Neural crest cell (in vitro differentiated cells): ENCODE results near the gene APCDD1L. TPM values are rescaled to one million over a fixed set of nuclear protein-coding genes. Genes with fewer than 3 reads are reported as not detected.
"Not testable (repeated sequence)": the region's sequence is repeated elsewhere in the genome, so short reads cannot be mapped to it uniquely, and the experiment has no call there.

Experiments used
- DNase-seq: peaks from one replicate; pipeline ENCODE4 v3.0.0; 2021; ENCODE audit warnings: low read depth, mixed read lengths, low spot score
- H3K27ac Mint-ChIP-seq: one replicate; pipeline ENCODE4 v1.8.0; 2021; ENCODE audit warnings: mild to moderate bottlenecking, mixed read lengths; ENCODE audit not compliant: unreplicated experiment
- H3K27me3 Mint-ChIP-seq: 2 replicates; pipeline ENCODE4 v1.8.0; 2021; ENCODE audit warnings: low read depth, mild to moderate bottlenecking, mixed read lengths
- H3K36me3 Mint-ChIP-seq: 2 replicates; pipeline ENCODE4 v1.8.0; 2021; ENCODE audit warnings: low read depth, mild to moderate bottlenecking, mixed read lengths
- H3K4me1 Mint-ChIP-seq: 2 replicates; pipeline ENCODE4 v1.8.0; 2021; ENCODE audit warnings: mixed read lengths
- H3K4me3 Mint-ChIP-seq: one replicate; pipeline ENCODE4 v1.8.0; 2021; ENCODE audit warnings: mild to moderate bottlenecking, mixed read lengths
- H3K9me3 Mint-ChIP-seq: 2 replicates; pipeline ENCODE4 v1.8.0; 2021; ENCODE audit warnings: mixed read lengths
- CTCF ChIP-seq: fragments of 200-600 bp; sonication (generic); conservative IDR thresholded peaks from 2 replicates; pipeline ENCODE4 v1.5.0; 2021; ENCODE audit warnings: antibody characterized with exemption, mild to moderate bottlenecking
- total RNA-seq: library from RNA; stranded (reverse); gene quantifications from 2 replicates; pipeline ENCODE4 v1.2.1, GENCODE V29; 2021

APCDD1L gene
- total RNA-seq, 1 donor from 2014 or later = not detected

GRCh38 chr20:58511364-58511763 is 3.8 kb downstream of the APCDD1L start:
- peaks cover 60% of the 10 kb centered on the region for H3K27me3 Mint-ChIP-seq
- no peaks in the 10 kb centered on the region for H3K4me1 Mint-ChIP-seq
- H3K36me3 Mint-ChIP-seq = peaks cover 7% of the 10 kb centered on the region
- no peaks in the 10 kb centered on the region for H3K9me3 Mint-ChIP-seq
- DNase-seq = no peak
- no peak overlapping the region for H3K4me3 Mint-ChIP-seq
- no peak overlapping the region for H3K27ac Mint-ChIP-seq
- no peak for TF ChIP-seq CTCF

DNA sequence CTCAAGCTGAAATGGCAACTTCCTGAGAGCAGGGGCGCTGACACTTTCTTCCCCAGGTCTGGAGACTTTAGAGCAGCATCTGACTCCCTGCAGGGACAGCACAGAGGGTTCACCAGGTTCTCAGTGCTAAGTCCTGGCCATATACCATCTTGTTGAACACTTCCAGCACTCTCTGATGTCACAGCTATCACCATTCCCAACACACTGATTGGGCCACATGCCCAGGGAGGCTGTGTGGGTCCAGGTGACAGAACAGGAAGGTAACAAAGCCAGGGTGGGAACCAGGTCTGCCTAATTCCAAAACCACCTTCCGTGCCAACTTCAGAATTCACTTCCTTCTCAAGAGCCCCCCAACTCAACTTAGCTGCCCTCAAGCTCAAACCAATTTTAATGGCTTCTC is 4.3 kb downstream of the APCDD1L start:
- TF ChIP-seq CTCF = no peak
- Mint-ChIP-seq H3K4me1 (no peaks in the 10 kb centered on the region), H3K9me3 (no peaks in the 10 kb centered on the region), H3K36me3 (peaks cover 7% of the 10 kb centered on the region), H3K27ac (no peak overlapping the region), H3K4me3 (no peak overlapping the region), H3K27me3 (peaks cover 59% of the 10 kb centered on the region)
- no peak for DNase-seq

DNA sequence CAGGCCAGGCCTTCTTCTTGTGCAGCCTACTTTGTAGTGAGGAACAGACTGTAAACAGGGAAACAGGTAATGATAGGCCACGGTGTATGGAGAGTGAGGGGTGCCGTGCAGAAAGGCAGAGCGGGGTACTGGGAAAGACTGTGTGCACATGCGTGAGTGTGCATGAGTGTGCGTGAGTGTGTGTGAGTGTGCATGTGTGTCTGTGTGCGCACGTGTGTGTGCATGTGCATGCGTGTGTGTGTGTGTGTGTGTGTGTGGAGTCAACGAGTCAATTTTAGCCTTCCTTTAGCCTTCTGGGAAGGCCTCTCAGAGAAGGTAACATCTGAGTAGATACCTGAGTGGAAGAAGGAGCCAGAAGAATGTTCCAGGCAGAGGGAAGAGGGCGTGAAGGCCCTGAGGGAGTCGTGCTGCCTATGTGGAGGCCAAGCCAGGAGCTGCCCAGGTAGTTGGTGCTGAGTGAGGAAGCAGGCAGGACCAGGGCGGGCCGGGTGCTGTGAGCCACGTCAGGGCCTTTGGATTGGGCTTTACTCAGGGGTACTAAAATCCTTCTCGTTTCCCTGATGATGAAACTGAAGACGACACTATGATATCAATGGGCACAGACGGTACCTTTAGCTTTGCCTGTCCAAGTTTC is 6.3 kb downstream of the APCDD1L start:
- DNase-seq = no peak
- no peak overlapping the region for H3K27ac Mint-ChIP-seq
- TF ChIP-seq CTCF = no peak
- no peak overlapping the region for H3K4me3 Mint-ChIP-seq
- peaks cover 38% of the 10 kb centered on the region for H3K27me3 Mint-ChIP-seq
- H3K9me3 Mint-ChIP-seq = peaks cover 6% of the 10 kb centered on the region
- H3K4me1 Mint-ChIP-seq = no peaks in the 10 kb centered on the region
- H3K36me3 Mint-ChIP-seq = peaks cover 7% of the 10 kb centered on the region

DNA sequence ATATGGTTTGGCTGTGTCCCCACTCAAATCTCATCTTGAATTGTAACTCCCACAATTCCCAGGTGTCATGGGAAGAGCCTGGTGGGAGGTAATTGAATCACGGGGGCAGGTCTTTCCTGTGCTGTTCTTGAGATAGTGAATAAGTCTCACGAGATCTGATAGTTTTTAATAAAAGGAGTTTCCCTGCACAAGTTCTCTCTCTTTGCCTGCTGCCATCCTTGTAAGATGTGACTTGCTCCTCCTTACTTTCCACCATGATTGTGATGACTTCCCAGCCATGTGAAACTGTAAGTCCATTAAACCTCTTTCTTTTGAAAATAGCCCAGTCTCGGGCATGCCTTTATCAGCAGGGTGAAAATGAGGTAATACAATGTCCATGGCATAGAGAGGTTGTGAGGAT is 8.2 kb downstream of the APCDD1L start:
- H3K27ac Mint-ChIP-seq, H3K4me1 Mint-ChIP-seq, DNase-seq, H3K4me3 Mint-ChIP-seq: not testable (repeated sequence)
- Mint-ChIP-seq H3K9me3 (peaks cover 11% of the 10 kb centered on the region), H3K36me3 (peaks cover 12% of the 10 kb centered on the region), H3K27me3 (peaks cover 19% of the 10 kb centered on the region)

DNA sequence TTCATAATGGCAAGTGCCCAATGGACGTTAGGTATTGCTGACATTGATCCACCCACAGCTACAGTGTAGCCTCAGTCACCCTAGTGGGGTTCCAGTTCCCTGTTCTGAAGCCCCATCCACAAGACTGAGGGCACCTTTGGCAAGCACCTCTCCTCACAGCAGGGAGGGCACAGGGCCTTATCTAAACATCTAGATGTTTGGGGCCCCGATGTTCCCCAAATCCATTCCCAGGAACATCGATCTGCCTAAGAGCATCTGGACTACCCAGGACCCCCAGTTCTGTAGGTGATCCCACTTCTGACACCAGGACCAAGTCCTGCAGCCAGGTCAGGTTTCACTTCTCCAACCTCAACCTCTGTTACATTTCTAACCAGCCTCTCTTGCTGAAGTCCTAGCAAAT is 10.6 kb downstream of the APCDD1L start:
- H3K9me3 Mint-ChIP-seq = peaks cover 18% of the 10 kb centered on the region
- H3K36me3 Mint-ChIP-seq = peaks cover 12% of the 10 kb centered on the region
- H3K4me1 Mint-ChIP-seq = no peaks in the 10 kb centered on the region
- DNase-seq = no peak
- TF ChIP-seq CTCF = no peak
- H3K27me3 Mint-ChIP-seq = peaks cover 3% of the 10 kb centered on the region
- no peak overlapping the region for H3K4me3 Mint-ChIP-seq
- H3K27ac Mint-ChIP-seq = no peak overlapping the region

DNA sequence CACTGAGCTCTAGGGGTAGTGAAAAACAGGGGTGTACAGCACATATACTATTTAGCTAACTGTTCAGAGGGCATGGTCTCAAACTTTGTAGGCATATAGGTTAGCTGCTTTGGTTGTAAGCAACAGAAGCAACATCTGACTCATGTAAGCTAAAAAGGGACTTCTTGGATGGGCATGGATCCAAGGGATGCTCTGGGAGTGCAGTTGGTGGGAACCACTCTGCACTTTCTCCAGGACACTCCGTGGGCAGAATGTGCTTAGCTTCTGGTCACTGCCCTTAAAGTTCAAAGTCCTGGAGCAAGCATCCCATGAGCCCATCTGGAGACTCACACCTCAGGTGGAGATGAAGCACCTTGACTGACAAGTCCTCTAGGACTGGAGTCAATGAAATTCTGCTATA is 11.5 kb downstream of the APCDD1L start:
- TF ChIP-seq CTCF = no peak
- Mint-ChIP-seq H3K4me3 (no peak overlapping the region), H3K27me3 (peaks cover 3% of the 10 kb centered on the region)

More for the DNA sequence above, 11.5 kb downstream of the APCDD1L start:
- no peak for DNase-seq
- Mint-ChIP-seq H3K27ac (no peak overlapping the region), H3K9me3 (peaks cover 21% of the 10 kb centered on the region), H3K36me3 (peaks cover 12% of the 10 kb centered on the region), H3K4me1 (peaks cover 3% of the 10 kb centered on the region)
